Measurements from ENCODE around the gene SHISA9. TPM values are rescaled to one million over a fixed set of nuclear protein-coding genes. Genes with fewer than 3 reads are reported as not detected.

SHISA9 gene
- polyA plus RNA-seq, 1 of the 3 experiments (the other 2 are of a cell fraction): 0.02 TPM

GRCh38 chr16:13165024-13165423, 263.6 kb downstream of the SHISA9 start:
- ChIA-PET POLR2A (no interaction called here), CTCF (no interaction called here)
- Histone ChIP-seq H2AFZ (ENCODE audit: low read depth) (no peak overlapping the region), H3K79me2 (ENCODE audit: insufficient read depth) (no peaks in the 10 kb centered on the region), H3K4me3 (ENCODE audit: low read depth in 2 of 2, low read length in 1 of 2) (no peak overlapping the region), H3K9me2 (no peaks in the 10 kb centered on the region), H3K4me1 (ENCODE audit: control insufficient read depth in 1 of 2, insufficient read depth in 2 of 2, low read depth in 1 of 2, low read length in 1 of 2) (no peaks in the 10 kb centered on the region), H3K27me3 (ENCODE audit: insufficient read depth) (no peaks in the 10 kb centered on the region), H3K27ac (ENCODE audit: low read depth in 2 of 2, low read length in 1 of 2) (no peak overlapping the region), H4K20me1 (ENCODE audit: insufficient read depth) (no peaks in the 10 kb centered on the region), H3K9ac (no peak overlapping the region), H3F3A (replicated peaks; ENCODE audit: insufficient read depth) (no peaks in the 10 kb centered on the region), H3K36me3 (replicated peaks in 1 of 2; ENCODE audit: control insufficient read depth in 1 of 2, insufficient read depth in 2 of 2, low read length in 1 of 2) (no peaks in the 10 kb centered on the region), H3K4me2 (no peak overlapping the region), H3K9me3 (no peaks in the 10 kb centered on the region)
- TF ChIP-seq NFIC (IDR thresholded peaks at IDR 0.05; ENCODE audit: borderline replicate concordance): no peak
- no peak for TF ChIP-seq USF1 (IDR thresholded peaks at IDR 0.05; ENCODE audit: borderline replicate concordance, low read depth)
- TF ChIP-seq TEAD4 (IDR thresholded peaks at IDR 0.05; ENCODE audit: borderline replicate concordance, insufficient read depth): no peak
- no peak for TF ChIP-seq TAF1 (IDR thresholded peaks at IDR 0.05; ENCODE audit: borderline replicate concordance, low read depth, low read length)
- TF ChIP-seq GATA2 (CRISPR knock-in tag; IDR thresholded peaks at IDR 0.05): no peak
- no peak for TF ChIP-seq SMC3 (IDR thresholded peaks at IDR 0.05; ENCODE audit: low read depth, low read length)
- no peak for TF ChIP-seq ELF1 (IDR thresholded peaks at IDR 0.05)
- no peak for TF ChIP-seq POLR2AphosphoS5 (IDR thresholded peaks at IDR 0.05; ENCODE audit: low read depth, low read length)
- no peak for TF ChIP-seq RCOR1 (IDR thresholded peaks at IDR 0.05; ENCODE audit: low read length)
- no peak for TF ChIP-seq PBX3 (IDR thresholded peaks at IDR 0.05)
- WGBS (ENCODE audit: low lambda C conversion rate): 0% methylated on average over 1 of the region's 1 CpG
- no peak for DNase-seq

DNA sequence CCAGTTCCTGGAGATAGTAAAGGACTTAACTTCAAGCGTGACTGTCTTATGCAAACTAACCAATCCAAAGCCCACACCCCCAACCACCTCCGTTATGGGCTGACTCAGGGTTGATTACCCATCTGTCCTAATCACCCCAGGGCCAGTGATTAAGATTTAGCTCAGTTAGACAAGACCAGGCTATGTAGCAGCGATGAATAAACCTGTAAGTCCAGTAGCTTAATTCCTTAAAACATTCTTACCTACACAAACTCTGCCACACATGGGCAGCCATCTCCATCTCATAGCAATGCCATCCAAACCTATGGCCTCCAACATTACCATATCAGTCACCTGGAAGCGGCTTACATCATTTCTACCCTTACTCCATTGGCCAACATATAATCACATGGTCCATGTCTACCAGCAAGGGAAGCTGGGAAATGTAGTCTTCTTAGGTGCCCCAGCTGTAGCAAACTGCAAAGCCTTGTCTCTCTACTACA, 266.7 kb downstream of the SHISA9 start:
- ChIA-PET POLR2A (no interaction called here), CTCF (interaction anchor here (0.9 kb wide), 1 partner anchor 15 kb away, joined by 3 read pairs; no protein-coding TSS in a partner anchor)
- no peaks in the 10 kb centered on the region for H3K4me1 ChIP-seq (ENCODE audit: control insufficient read depth in 1 of 2, insufficient read depth in 2 of 2, low read depth in 1 of 2, low read length in 1 of 2)
- H3K79me2 ChIP-seq (ENCODE audit: insufficient read depth): no peaks in the 10 kb centered on the region
- H3K27me3 ChIP-seq (ENCODE audit: insufficient read depth): no peaks in the 10 kb centered on the region
- H3K4me2 ChIP-seq: no peak overlapping the region
- WGBS (ENCODE audit: low lambda C conversion rate): 14% methylated on average over 4 of the region's 4 CpGs
- no peak overlapping the region for H3K9ac ChIP-seq
- no peak overlapping the region for H3K4me3 ChIP-seq (ENCODE audit: low read depth in 2 of 2, low read length in 1 of 2)
- H4K20me1 ChIP-seq (ENCODE audit: insufficient read depth): no peaks in the 10 kb centered on the region
- no peak overlapping the region for H2AFZ ChIP-seq (ENCODE audit: low read depth)
- no peaks in the 10 kb centered on the region for H3F3A ChIP-seq (replicated peaks; ENCODE audit: insufficient read depth)
- H3K9me3 ChIP-seq: no peaks in the 10 kb centered on the region
- H3K36me3 ChIP-seq (replicated peaks in 1 of 2; ENCODE audit: control insufficient read depth in 1 of 2, insufficient read depth in 2 of 2, low read length in 1 of 2): no peaks in the 10 kb centered on the region
- no peaks in the 10 kb centered on the region for H3K9me2 ChIP-seq
- no peak overlapping the region for H3K27ac ChIP-seq (ENCODE audit: low read depth in 2 of 2, low read length in 1 of 2)
- DNase-seq: peak; percentile 2
- TF ChIP-seq RXRA (IDR thresholded peaks at IDR 0.05; ENCODE audit: borderline replicate concordance, low read depth) (no peak), TEAD4 (IDR thresholded peaks at IDR 0.05; ENCODE audit: borderline replicate concordance, insufficient read depth) (no peak), POLR2AphosphoS5 (IDR thresholded peaks at IDR 0.05; ENCODE audit: low read depth, low read length) (no peak), CTCF (IDR thresholded peaks at IDR 0.05) (no peak), MXI1 (IDR thresholded peaks at IDR 0.05; ENCODE audit: low read depth, low read length) (no peak), FOSL2 (IDR thresholded peaks at IDR 0.05; ENCODE audit: borderline replicate concordance, low read depth) (no peak), MAX (IDR thresholded peaks at IDR 0.05; ENCODE audit: low read depth) (no peak), REST (IDR thresholded peaks at IDR 0.05; ENCODE audit: low read depth, low read length) (no peak), TAF1 (IDR thresholded peaks at IDR 0.05; ENCODE audit: borderline replicate concordance, low read depth, low read length) (no peak), SMC3 (IDR thresholded peaks at IDR 0.05; ENCODE audit: low read depth, low read length) (no peak), GATA2 (CRISPR knock-in tag; IDR thresholded peaks at IDR 0.05) (no peak), TCF12 (IDR thresholded peaks at IDR 0.05) (no peak), FOXM1 (IDR thresholded peaks at IDR 0.05; ENCODE audit: low read depth) (no peak), PBX3 (IDR thresholded peaks at IDR 0.05) (no peak)

All from SK-N-SH (cell line).